ENCODE data around the gene SRSF2. TPM values are rescaled to one million over a fixed set of nuclear protein-coding genes. Genes with fewer than 3 reads are reported as not detected.

SRSF2 gene
- total and polyA plus RNA-seq, 8 donors = 41.6 to 144 (median 69.9) TPM

GRCh38 chr17:76709077-76709950, 27.8 kb downstream of the SRSF2 start:
- Histone ChIP-seq H3K9me3 (no peaks in the 10 kb centered on the region), H3K4me1 (peaks cover 8 to 12% (median 10%) of the 10 kb centered on the region in 3 donors)

GRCh38 chr17:76707985-76708807, 28.9 kb downstream of the SRSF2 start:
- no peaks in the 10 kb centered on the region for H3K27me3 ChIP-seq
- FAIRE-seq = no peak
- peak in 3 of 4 donors; percentile 8 to 31 (median 13) for ATAC-seq
- peak overlapping the region; percentile 76 to 81 (median 78) for H3K27ac ChIP-seq
- H3K4me1 ChIP-seq = peaks cover 8 to 12% (median 10%) of the 10 kb centered on the region in 3 donors
- WGBS, 2 donors = 38% methylated on average over 14 of the region's 14 CpGs
- H3K9me3 ChIP-seq = no peaks in the 10 kb centered on the region
- H3K4me3 ChIP-seq = no peak overlapping the region
- DNase-seq = no peak
- intact Hi-C loops (cut with DNase I) = loop anchor here in 1 of 3 donors (10.0 kb wide), 1 partner anchor 173 kb away; the partner anchor contains the start of gene CYGB
- no peaks in the 10 kb centered on the region for H3K36me3 ChIP-seq
- TF ChIP-seq CTCF (IDR thresholded peaks at IDR 0.05) = no peak

More at GRCh38 chr17:76709077-76709950, 27.8 kb downstream of the SRSF2 start:
- H3K27me3 ChIP-seq = no peaks in the 10 kb centered on the region
- DNase-seq (peak in 5 of 6 donors; percentile 52 to 76 (median 65)), FAIRE-seq (no peak), ATAC-seq (peak; percentile 35 to 69 (median 57))
- 62 to 67% methylated on average over 29 of the region's 29 CpGs for WGBS, 2 donors
- H3K4me3 ChIP-seq = peak overlapping the region; percentile 49 to 69 (median 60)
- no peak for TF ChIP-seq CTCF (IDR thresholded peaks at IDR 0.05)
- H3K27ac ChIP-seq = peak overlapping the region; percentile 76 to 81 (median 78)
- H3K36me3 ChIP-seq = peaks cover 0 to 4% (median 0%) of the 10 kb centered on the region in 3 donors
- intact Hi-C loops (cut with DNase I) = loop anchor here in 1 of 3 donors (10.0 kb wide), 1 partner anchor 175 kb away; the partner anchor contains the start of gene CYGB

- Histone ChIP-seq H3K36me3 (no peaks in the 10 kb centered on the region), H3K4me3 (no peak overlapping the region), H3K27me3 (no peaks in the 10 kb centered on the region), H3K9me3 (no peaks in the 10 kb centered on the region), H3K4me1 (peaks cover 7 to 12% (median 10%) of the 10 kb centered on the region in 3 donors), H3K27ac (no peak overlapping the region)
- FAIRE-seq = no peak
- intact Hi-C loops (cut with DNase I) = loop anchor here in 1 of 3 donors (10.0 kb wide), 1 partner anchor 172 kb away; the partner anchor contains the start of gene CYGB
- WGBS, 2 donors = 90 to 93% methylated on average over 3 of the region's 3 CpGs
- no peak for DNase-seq
- TF ChIP-seq CTCF (IDR thresholded peaks at IDR 0.05) = no peak
- no peak for ATAC-seq
These were observed 30.3 kb downstream of the SRSF2 start for GRCh38 chr17:76706817-76707216.

GRCh38 chr17:76704805-76705204, 32.3 kb downstream of the SRSF2 start:
- no peak for FAIRE-seq
- 78 to 89% methylated on average over 4 of the region's 4 CpGs for WGBS, 2 donors
- no peak overlapping the region for H3K27ac ChIP-seq
- H3K4me1 ChIP-seq = peaks cover 0 to 6% (median 3%) of the 10 kb centered on the region in 3 donors
- ATAC-seq = no peak
- no peaks in the 10 kb centered on the region for H3K27me3 ChIP-seq
- no peaks in the 10 kb centered on the region for H3K36me3 ChIP-seq
- no peak overlapping the region for H3K4me3 ChIP-seq
- DNase-seq = no peak
- no peaks in the 10 kb centered on the region for H3K9me3 ChIP-seq
- intact Hi-C loops (cut with DNase I) = loop anchor here in 1 of 3 donors (10.0 kb wide), 1 partner anchor 170 kb away; the partner anchor contains the start of gene CYGB
- no peak for TF ChIP-seq CTCF (IDR thresholded peaks at IDR 0.05)
